Skeletal muscle satellite cell (primary cell): Measurements from ENCODE around the gene GDF7.
"Not testable (repeated sequence)": the region's sequence is repeated elsewhere in the genome, so short reads cannot be mapped to it uniquely, and the experiment has no call there.

ENCODE experiments used
- H3K27me3 ChIP-seq: 2 replicates; pipeline ENCODE4 v1.7.0; 2013; ENCODE audit warnings: low read length; ENCODE audit not compliant: control insufficient read depth, insufficient read depth
- H3K36me3 ChIP-seq: 2 replicates; pipeline ENCODE4 v1.7.0; 2013; ENCODE audit warnings: mild to moderate bottlenecking, control low read depth, low read length; ENCODE audit not compliant: insufficient read depth
- H3K4me1 ChIP-seq: 2 replicates; pipeline ENCODE4 v1.7.0; 2013; ENCODE audit warnings: low read length; ENCODE audit not compliant: control insufficient read depth, insufficient read depth
- H3K4me2 ChIP-seq: 2 replicates; pipeline ENCODE4 v1.7.0; 2013; ENCODE audit warnings: mild to moderate bottlenecking, low read length
- H3K4me3 ChIP-seq: 2 replicates; pipeline ENCODE4 v1.7.0; 2013; ENCODE audit warnings: low read length
- H3K9ac ChIP-seq: 2 replicates; pipeline ENCODE4 v1.7.0; 2013; ENCODE audit warnings: mild to moderate bottlenecking, low read depth, low read length, moderate library complexity
- H3K9me3 ChIP-seq: replicated peaks from 2 replicates; pipeline ENCODE4 v1.7.0; 2013; ENCODE audit warnings: mild to moderate bottlenecking, control low read depth, low read length

The GDF7 gene

GRCh38 chr2:20698916-20699613 lies 32.1 kb downstream of the GDF7 start:
- peak overlapping the region; percentile 0 for H3K9ac ChIP-seq
- peaks cover 3% of the 10 kb centered on the region for H3K36me3 ChIP-seq
- no peaks in the 10 kb centered on the region for H3K9me3 ChIP-seq
- H3K4me2 ChIP-seq = no peak overlapping the region
- no peak overlapping the region for H3K4me3 ChIP-seq
- H3K27me3 ChIP-seq = no peaks in the 10 kb centered on the region
- peaks cover 12% of the 10 kb centered on the region for H3K4me1 ChIP-seq

- Histone ChIP-seq H3K9ac (no peak overlapping the region), H3K4me2 (no peak overlapping the region), H3K36me3 (peaks cover 3% of the 10 kb centered on the region), H3K27me3 (no peaks in the 10 kb centered on the region), H3K4me3 (no peak overlapping the region), H3K9me3 (no peaks in the 10 kb centered on the region), H3K4me1 (peaks cover 12% of the 10 kb centered on the region)
These were observed 35.6 kb downstream of the GDF7 start for GRCh38 chr2:20702563-20702962.

- Histone ChIP-seq H3K9ac (no peak overlapping the region), H3K36me3 (no peaks in the 10 kb centered on the region), H3K4me1 (peaks cover under 1% of the 10 kb centered on the region), H3K4me2 (no peak overlapping the region), H3K27me3 (no peaks in the 10 kb centered on the region), H3K9me3 (no peaks in the 10 kb centered on the region), H3K4me3 (no peak overlapping the region)
These were observed 37.9 kb downstream of the GDF7 start for GRCh38 chr2:20704886-20705285.

- no peaks in the 10 kb centered on the region for H3K4me1 ChIP-seq
- no peak overlapping the region for H3K9ac ChIP-seq
- H3K4me3 ChIP-seq = no peak overlapping the region
- H3K27me3 ChIP-seq = no peaks in the 10 kb centered on the region
- no peak overlapping the region for H3K4me2 ChIP-seq
- no peaks in the 10 kb centered on the region for H3K36me3 ChIP-seq
- no peaks in the 10 kb centered on the region for H3K9me3 ChIP-seq
These were observed 39.3 kb downstream of the GDF7 start for GRCh38 chr2:20706217-20706616.

- Histone ChIP-seq H3K36me3 (no peaks in the 10 kb centered on the region), H3K9ac (no peak overlapping the region), H3K4me2 (no peak overlapping the region), H3K4me1 (no peaks in the 10 kb centered on the region), H3K27me3 (no peaks in the 10 kb centered on the region), H3K4me3 (no peak overlapping the region), H3K9me3 (no peaks in the 10 kb centered on the region)
These were observed 39.8 kb downstream of the GDF7 start for GRCh38 chr2:20706786-20707185.

- no peaks in the 10 kb centered on the region for H3K36me3 ChIP-seq
- H3K27me3 ChIP-seq = no peaks in the 10 kb centered on the region
- no peaks in the 10 kb centered on the region for H3K4me1 ChIP-seq
- H3K9ac ChIP-seq = no peak overlapping the region
- no peak overlapping the region for H3K4me3 ChIP-seq
- no peaks in the 10 kb centered on the region for H3K9me3 ChIP-seq
- H3K4me2 ChIP-seq = no peak overlapping the region
These were observed 40.7 kb downstream of the GDF7 start for GRCh38 chr2:20707601-20708000.

- not testable (repeated sequence) for H3K9ac ChIP-seq, H3K4me1 ChIP-seq, H3K4me2 ChIP-seq
These were observed 44.7 kb downstream of the GDF7 start for GRCh38 chr2:20711641-20712040.

GRCh38 chr2:20713585-20713984 lies 46.6 kb downstream of the GDF7 start:
- not testable (repeated sequence) for H3K27me3 ChIP-seq, H3K4me1 ChIP-seq, H3K9me3 ChIP-seq, H3K4me2 ChIP-seq, H3K36me3 ChIP-seq, H3K4me3 ChIP-seq, H3K9ac ChIP-seq

More at GRCh38 chr2:20711641-20712040, 44.7 kb downstream of the GDF7 start:
- not testable (repeated sequence) for H3K27me3 ChIP-seq, H3K36me3 ChIP-seq, H3K4me3 ChIP-seq, H3K9me3 ChIP-seq

- H3K9ac ChIP-seq, H3K9me3 ChIP-seq, H3K4me1 ChIP-seq, H3K4me3 ChIP-seq, H3K36me3 ChIP-seq, H3K27me3 ChIP-seq, H3K4me2 ChIP-seq: not testable (repeated sequence)
These were observed 47.5 kb downstream of the GDF7 start for GRCh38 chr2:20714412-20714811.

GRCh38 chr2:20716164-20716563 lies 49.2 kb downstream of the GDF7 start:
- H3K4me1 ChIP-seq, H3K36me3 ChIP-seq, H3K4me3 ChIP-seq, H3K4me2 ChIP-seq, H3K9ac ChIP-seq, H3K27me3 ChIP-seq, H3K9me3 ChIP-seq: not testable (repeated sequence)

GRCh38 chr2:20717641-20718040 lies 50.7 kb downstream of the GDF7 start:
- no peaks in the 10 kb centered on the region for H3K36me3 ChIP-seq
- H3K4me2 ChIP-seq = no peak overlapping the region
- no peaks in the 10 kb centered on the region for H3K9me3 ChIP-seq
- no peak overlapping the region for H3K9ac ChIP-seq
- H3K27me3 ChIP-seq = no peaks in the 10 kb centered on the region
- H3K4me1 ChIP-seq = no peaks in the 10 kb centered on the region
- H3K4me3 ChIP-seq = no peak overlapping the region

- Histone ChIP-seq H3K4me2 (no peak overlapping the region), H3K4me3 (no peak overlapping the region), H3K9me3 (no peaks in the 10 kb centered on the region), H3K27me3 (no peaks in the 10 kb centered on the region), H3K9ac (no peak overlapping the region), H3K36me3 (peaks cover 9% of the 10 kb centered on the region), H3K4me1 (no peaks in the 10 kb centered on the region)
These were observed 55.8 kb downstream of the GDF7 start for GRCh38 chr2:20722592-20723240.
